ENCODE results near the gene KIFBP.
A peak's percentile ranks its signal among the peaks of the same experiment; 100 is the strongest.
"Not testable (repeated sequence)": the region's sequence is repeated elsewhere in the genome, so short reads cannot be mapped to it uniquely, and the experiment has no call there.

The KIFBP gene

GRCh38 chr10:68973975-68974374 lies 14.6 kb upstream of the KIFBP start:
- H3K4me1 Mint-ChIP-seq, result no peaks in the 10 kb centered on the region
- H3K27me3 Mint-ChIP-seq (ENCODE audit: low read depth), result no peaks in the 10 kb centered on the region
- no peak overlapping the region for H3K27ac Mint-ChIP-seq

DNA sequence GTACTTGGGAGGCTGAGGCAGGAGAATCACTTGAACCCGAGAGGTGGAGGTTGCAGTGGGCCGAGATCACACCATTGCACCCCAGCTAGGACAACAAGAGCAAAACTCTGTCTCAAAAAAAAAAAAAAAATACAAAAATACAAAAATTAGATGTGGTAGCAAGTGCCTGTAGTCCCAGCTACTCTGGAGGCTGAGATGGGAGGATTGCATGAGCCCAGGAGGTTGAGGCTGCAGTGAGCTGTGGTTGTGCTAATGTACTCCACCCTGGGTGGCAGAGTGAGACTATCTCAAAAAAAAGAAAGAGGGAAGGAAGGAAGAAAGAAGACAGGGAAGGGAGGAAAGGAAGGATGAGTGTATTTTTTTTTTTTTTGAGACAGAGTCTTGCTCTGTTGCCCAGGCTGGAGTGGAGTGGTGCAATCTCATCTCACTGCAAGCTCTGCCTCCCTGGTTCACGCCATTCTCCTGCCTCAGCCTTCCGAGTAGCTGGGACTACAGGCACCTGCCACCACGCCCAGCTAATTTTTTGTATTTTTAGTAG lies 12.6 kb upstream of the KIFBP start:
- H3K9me3 Mint-ChIP-seq; H3K4me3 Mint-ChIP-seq; H3K4me1 Mint-ChIP-seq; H3K27ac Mint-ChIP-seq; H3K27me3 Mint-ChIP-seq (ENCODE audit: low read depth): not testable (repeated sequence)
- H3K36me3 Mint-ChIP-seq (ENCODE audit: low read depth), result peaks cover 75% of the 10 kb centered on the region

More at GRCh38 chr10:68973975-68974374, 14.6 kb upstream of the KIFBP start:
- no peak overlapping the region for H3K4me3 Mint-ChIP-seq
- no peaks in the 10 kb centered on the region for H3K9me3 Mint-ChIP-seq
- TF ChIP-seq CTCF (IDR thresholded peaks at IDR 0.05; ENCODE audit: unreplicated experiment in 3 of 3), result no peak
- H3K36me3 Mint-ChIP-seq (ENCODE audit: low read depth), result peaks cover 75% of the 10 kb centered on the region

DNA sequence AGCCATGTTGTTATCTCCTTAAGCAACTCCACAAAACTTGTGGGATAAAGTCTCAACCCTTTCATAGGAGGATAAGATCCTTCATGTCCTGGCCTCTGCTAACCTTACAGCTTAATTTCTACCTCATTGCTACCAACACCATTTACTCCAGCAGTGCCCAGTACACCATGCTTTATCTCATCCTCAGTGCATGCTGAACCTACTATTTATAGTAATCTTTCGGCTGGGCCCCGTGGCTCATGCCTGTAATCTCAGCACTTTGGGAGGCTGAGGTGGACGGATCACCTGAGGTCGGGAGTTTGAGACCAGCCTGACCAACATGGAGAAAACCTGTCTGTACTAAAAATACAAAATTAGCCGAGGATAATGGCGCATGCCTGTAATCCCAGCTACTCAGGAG lies 8.9 kb upstream of the KIFBP start:
- not testable (repeated sequence) for H3K4me3 Mint-ChIP-seq; H3K27ac Mint-ChIP-seq; H3K9me3 Mint-ChIP-seq; H3K4me1 Mint-ChIP-seq; H3K27me3 Mint-ChIP-seq (ENCODE audit: low read depth)
- H3K36me3 Mint-ChIP-seq (ENCODE audit: low read depth), result peaks cover 61% of the 10 kb centered on the region

- peaks cover 54% of the 10 kb centered on the region for H3K36me3 Mint-ChIP-seq (ENCODE audit: low read depth)
- no peaks in the 10 kb centered on the region for H3K9me3 Mint-ChIP-seq
- no peaks in the 10 kb centered on the region for H3K27me3 Mint-ChIP-seq (ENCODE audit: low read depth)
- no peak overlapping the region for H3K4me3 Mint-ChIP-seq
- H3K4me1 Mint-ChIP-seq, result no peaks in the 10 kb centered on the region
- H3K27ac Mint-ChIP-seq, result no peak overlapping the region
- TF ChIP-seq CTCF (IDR thresholded peaks at IDR 0.05; ENCODE audit: unreplicated experiment in 3 of 3), result peak in 1 of 3 experiments; percentile 9
Observed at GRCh38 chr10:68981074-68981473, 7.5 kb upstream of the KIFBP start.

DNA sequence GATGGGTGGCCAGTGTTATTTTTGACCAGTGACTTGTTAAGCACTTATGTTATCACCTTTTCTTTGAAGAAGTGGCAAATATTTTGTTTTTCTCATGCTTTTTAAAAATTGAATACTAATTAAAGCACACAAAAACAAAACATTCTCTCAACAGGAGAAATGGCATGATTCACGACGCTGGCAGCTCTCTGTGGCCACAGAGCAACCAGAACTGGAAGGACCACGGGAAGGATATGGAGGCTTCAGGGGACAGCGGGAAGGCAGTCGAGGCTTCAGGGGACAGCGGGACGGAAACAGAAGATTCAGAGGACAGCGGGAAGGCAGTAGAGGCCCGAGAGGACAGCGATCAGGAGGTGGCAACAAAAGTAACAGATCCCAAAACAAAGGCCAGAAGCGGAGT lies 6.2 kb upstream of the KIFBP start:
- no peaks in the 10 kb centered on the region for H3K4me1 Mint-ChIP-seq

DNA sequence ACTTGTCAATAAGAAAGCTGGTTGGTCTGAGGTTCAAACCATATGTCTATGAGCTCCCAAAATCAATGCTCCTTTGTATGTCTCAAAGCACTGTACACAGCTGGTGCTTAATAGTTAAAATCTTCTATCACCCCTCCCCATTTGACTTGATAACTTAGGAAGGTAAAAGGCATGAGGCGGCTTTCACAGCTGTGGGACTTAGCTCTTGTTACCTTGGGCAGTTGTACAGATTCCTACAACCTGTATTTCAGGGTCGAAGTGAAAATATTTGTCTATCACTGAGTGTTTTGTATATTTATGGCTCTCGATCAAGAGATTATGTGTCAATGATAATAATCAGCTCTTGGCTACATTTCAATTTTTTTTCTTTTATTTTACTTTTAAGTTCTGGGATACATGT lies 992 bp upstream of the KIFBP start:
- Mint-ChIP-seq H3K4me3 (peak overlapping the region; percentile 93 to 98 (median 97)), H3K27ac (no peak overlapping the region), H3K27me3 (ENCODE audit: low read depth) (no peaks in the 10 kb centered on the region), H3K9me3 (no peaks in the 10 kb centered on the region), H3K36me3 (ENCODE audit: low read depth) (peaks cover 15% of the 10 kb centered on the region), H3K4me1 (peaks cover 15% of the 10 kb centered on the region)
- TF ChIP-seq CTCF (IDR thresholded peaks at IDR 0.05; ENCODE audit: unreplicated experiment in 3 of 3), result no peak

More for the DNA sequence above, 6.2 kb upstream of the KIFBP start:
- peaks cover 42% of the 10 kb centered on the region for H3K36me3 Mint-ChIP-seq (ENCODE audit: low read depth)
- TF ChIP-seq CTCF (IDR thresholded peaks at IDR 0.05; ENCODE audit: unreplicated experiment in 3 of 3), result no peak
- no peaks in the 10 kb centered on the region for H3K9me3 Mint-ChIP-seq
- no peak overlapping the region for H3K4me3 Mint-ChIP-seq
- no peaks in the 10 kb centered on the region for H3K27me3 Mint-ChIP-seq (ENCODE audit: low read depth)
- H3K27ac Mint-ChIP-seq, result no peak overlapping the region

DNA sequence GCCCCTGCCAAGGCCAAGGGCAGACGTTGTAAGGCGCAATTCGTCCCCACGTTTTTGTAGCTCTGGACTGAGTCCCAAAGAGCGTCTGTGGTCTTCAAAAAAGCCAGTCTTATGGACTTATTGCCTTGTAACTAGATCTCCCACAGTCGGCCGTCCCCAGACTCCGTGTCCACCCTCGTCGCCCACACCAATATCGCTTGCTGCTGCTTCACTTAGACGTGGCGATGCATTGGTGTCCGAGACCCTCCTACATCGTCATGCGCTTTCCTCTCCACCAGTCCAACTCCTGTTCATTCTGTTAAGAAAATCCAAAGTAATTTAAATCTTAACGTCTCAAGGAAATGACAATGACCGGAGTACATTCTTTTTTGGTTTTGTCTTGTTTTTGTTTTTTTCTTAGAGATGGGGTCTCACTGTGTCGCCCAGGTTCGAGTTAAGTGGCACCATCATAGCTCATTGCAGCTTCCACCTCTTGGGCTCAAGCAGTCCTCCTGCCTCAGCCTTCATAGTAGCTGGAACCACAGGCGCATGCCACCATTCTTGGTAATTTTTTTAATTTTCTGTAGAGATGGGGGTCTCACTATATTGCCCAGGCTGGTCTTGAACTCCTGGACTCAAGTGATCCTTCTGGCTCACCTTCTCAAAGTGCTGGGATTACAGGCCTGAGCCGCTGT lies 851 bp downstream of the KIFBP start:
- Mint-ChIP-seq H3K27ac (peak overlapping the region; percentile 49 to 95 (median 93)), H3K4me1 (peaks cover 23% of the 10 kb centered on the region), H3K36me3 (ENCODE audit: low read depth) (peaks cover 4% of the 10 kb centered on the region), H3K4me3 (peak overlapping the region; percentile 93 to 98 (median 97)), H3K27me3 (ENCODE audit: low read depth) (no peaks in the 10 kb centered on the region), H3K9me3 (no peaks in the 10 kb centered on the region)
- TF ChIP-seq CTCF (IDR thresholded peaks at IDR 0.05; ENCODE audit: unreplicated experiment in 3 of 3), result no peak
